Erythroblast (primary cell): ENCODE measurements around the gene MACROD2.

ENCODE experiments used
- GATA1 ChIP-seq: IDR thresholded peaks from 2 replicates; pipeline ENCODE4 v1.6.1; 2011; ENCODE audit warnings: low read depth, mild to moderate bottlenecking, control low read depth, low read length, moderate library complexity
- POLR2A ChIP-seq: IDR thresholded peaks from 2 replicates; pipeline ENCODE4 v1.6.1; 2011; ENCODE audit warnings: mild to moderate bottlenecking, low read length

DNA sequence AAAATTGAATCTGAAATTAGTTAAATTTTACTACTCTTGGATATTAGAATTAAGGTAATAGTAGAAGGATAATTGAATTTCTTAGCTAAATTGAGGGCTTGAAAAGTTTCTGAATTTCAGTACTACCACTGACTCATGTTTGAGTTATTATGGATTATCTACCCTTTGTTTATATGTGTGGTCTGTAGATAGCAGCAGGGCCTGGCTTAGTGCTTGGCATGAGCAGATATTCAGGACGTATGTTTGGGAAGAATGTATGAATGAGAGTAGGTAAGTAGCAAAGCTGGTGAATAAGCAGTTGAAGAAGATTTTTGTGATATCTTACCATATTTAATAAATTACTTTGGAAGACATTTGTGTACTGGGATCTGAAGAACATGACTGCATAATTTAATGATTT is 152.7 kb downstream of the MACROD2 start:
- no peak for TF ChIP-seq POLR2A
- TF ChIP-seq GATA1: no peak
